Testis (tissue), 2 donors: ENCODE data around the gene GEMIN7.

Source experiments
- CTCF ChIP-seq, 3 experiments: fragments of 450-650 bp in 2 of 3; fragments of 200-600 bp in 1 of 3; sonication (generic) in 1 of 3; IDR thresholded peaks; one replicate each; pipeline ENCODE4 v1.5.1; 2016 to 2019; ENCODE audit warnings: antibody characterized with exemption in 3 of 3, mild to moderate bottlenecking in 2 of 3, moderate library complexity in 1 of 3
- POLR2A ChIP-seq: fragments of 450-650 bp; IDR thresholded peaks from one replicate; pipeline ENCODE4 v1.6.1; 2017; ENCODE audit warnings: antibody characterized with exemption, mild to moderate bottlenecking, moderate library complexity

DNA sequence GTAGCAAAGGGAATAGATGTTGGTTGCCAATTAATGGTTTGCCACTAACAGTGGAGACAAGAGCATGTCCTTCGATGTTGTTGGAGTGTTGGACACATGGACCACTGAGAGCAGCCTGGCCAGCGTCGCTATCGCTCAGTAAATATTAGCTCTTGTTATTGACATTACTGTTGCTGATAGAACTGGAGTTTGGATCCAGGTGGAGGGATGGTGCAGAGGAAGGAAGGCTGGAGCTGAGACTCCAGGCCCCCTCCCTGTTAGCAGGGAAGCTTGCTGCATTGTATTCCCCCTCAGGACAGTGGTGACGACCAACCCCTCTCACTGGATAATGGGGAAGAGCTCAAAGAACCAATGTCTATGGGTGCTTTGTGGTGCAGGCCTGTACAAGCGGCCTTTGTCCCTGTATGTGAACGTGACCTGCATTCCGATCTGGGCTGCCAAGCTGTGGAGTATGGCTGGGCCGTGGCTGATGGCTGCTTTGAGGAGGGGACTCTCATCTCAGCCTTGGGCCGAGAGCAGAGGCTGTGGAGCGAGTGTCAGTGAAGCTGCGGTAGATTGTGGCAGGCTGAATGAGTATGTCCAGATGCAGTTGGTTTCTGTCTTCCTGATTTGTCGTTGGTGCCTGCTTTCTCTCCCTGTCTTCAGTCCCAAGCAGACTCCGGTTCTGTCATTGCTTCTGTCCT lies 33.2 kb upstream of the GEMIN7 start:
- TF ChIP-seq CTCF (IDR thresholded peaks at IDR 0.05) (no peak), POLR2A (no peak)
